Thymus (tissue), 11 donors: Measurements from ENCODE around the gene PROZ. TPM values are rescaled to one million over a fixed set of nuclear protein-coding genes. Genes with fewer than 3 reads are reported as not detected.
A peak's percentile ranks its signal among the peaks of the same experiment; 100 is the strongest.
"Not testable (repeated sequence)": the region's sequence is repeated elsewhere in the genome, so short reads cannot be mapped to it uniquely, and the experiment has no call there.

Source experiments
- DNase-seq, 9 donors: peaks; one replicate each; pipeline ENCODE4 v3.0.0-alpha.2; 2013; ENCODE audit warnings: low spot score in 9 of 9, low read depth in 6 of 9, missing footprints in 1 of 9
- H3K27ac ChIP-seq, 2 donors: one replicate each; pipeline ENCODE4 v1.5.1; 2013; ENCODE audit warnings: control low read depth in 1 of 2, low read depth in 1 of 2, low read length in 1 of 2, mild to moderate bottlenecking in 1 of 2, moderate library complexity in 1 of 2
- H3K27me3 ChIP-seq, 2 donors: one replicate each; pipeline ENCODE4 v1.5.1; 2013; ENCODE audit warnings: low read length in 1 of 2; ENCODE audit not compliant: control insufficient read depth in 2 of 2, insufficient read depth in 1 of 2
- H3K36me3 ChIP-seq, 2 donors: one replicate each; pipeline ENCODE4 v1.5.1; 2013; ENCODE audit warnings: low read length in 1 of 2, mild to moderate bottlenecking in 1 of 2, moderate library complexity in 1 of 2; ENCODE audit not compliant: control insufficient read depth in 2 of 2, insufficient read depth in 2 of 2
- H3K4me1 ChIP-seq, 2 donors: one replicate each; pipeline ENCODE4 v1.5.1; 2013; ENCODE audit warnings: low read length in 2 of 2; ENCODE audit not compliant: control insufficient read depth in 2 of 2, insufficient read depth in 2 of 2
- H3K4me3 ChIP-seq, 2 donors: one replicate each; pipeline ENCODE4 v1.5.1; 2013; ENCODE audit warnings: low read length in 2 of 2, control low read depth in 1 of 2, mild to moderate bottlenecking in 1 of 2
- H3K9me3 ChIP-seq, 2 donors: one replicate each; pipeline ENCODE4 v1.5.1; 2013; ENCODE audit warnings: low read length in 1 of 2, mild to moderate bottlenecking in 1 of 2; ENCODE audit not compliant: control insufficient read depth in 2 of 2, insufficient read depth in 1 of 2
- WGBS: extraction: QIAGEN DNeasy Blood & Tissue Kit; methylation state at CpG from one replicate; pipeline ENCODE4 v1.1.7; 2013; 5-methylcytosine and 5-hydroxymethylcytosine counted together
- polyA plus RNA-seq: library from polyadenylated mRNA; stranded (reverse); fragments of 200-250 nt; gene quantifications from one replicate; pipeline ENCODE4 v1.2.3, GENCODE V29; 2013
- total RNA-seq: library from RNA; stranded (reverse); fragments of 120-200 nt; gene quantifications from one replicate; pipeline ENCODE4 v1.2.4, GENCODE V29; 2013
- donor health status: healthy.

The PROZ gene
- total and polyA plus RNA-seq, 2 donors: 0.05 to 0.07 TPM

DNA sequence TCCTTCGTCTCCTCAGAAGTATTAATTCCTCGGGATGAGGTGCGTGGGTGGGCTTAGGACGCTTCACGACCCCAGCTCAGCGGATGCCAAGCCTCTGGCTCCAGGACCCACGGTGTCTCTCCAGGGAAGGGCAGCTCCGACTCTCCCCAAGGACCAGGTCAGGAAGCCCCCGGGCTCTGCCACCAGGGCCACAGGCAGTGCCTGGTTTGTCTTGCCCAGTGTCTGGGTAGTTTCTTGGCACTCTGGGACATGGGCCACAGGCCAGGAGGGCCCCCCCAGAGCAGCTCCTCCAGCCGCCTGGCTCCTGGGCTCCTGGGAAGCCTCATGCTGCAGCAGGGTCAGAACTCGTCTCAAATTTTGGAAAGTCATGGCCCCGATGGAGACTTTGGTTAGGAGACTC is 2.5 kb downstream of the PROZ start:
- H3K36me3 ChIP-seq: no peaks in the 10 kb centered on the region
- H3K9me3 ChIP-seq: peaks cover 1 to 9% of the 10 kb centered on the region in 2 donors
- WGBS: 85% methylated on average over 12 of the region's 12 CpGs
- peaks cover 0 to 33% of the 10 kb centered on the region in 2 donors for H3K27me3 ChIP-seq
- no peak overlapping the region for H3K27ac ChIP-seq
- H3K4me3 ChIP-seq: no peak overlapping the region
- no peak for DNase-seq
- H3K4me1 ChIP-seq: peaks cover 12 to 15% of the 10 kb centered on the region in 2 donors

DNA sequence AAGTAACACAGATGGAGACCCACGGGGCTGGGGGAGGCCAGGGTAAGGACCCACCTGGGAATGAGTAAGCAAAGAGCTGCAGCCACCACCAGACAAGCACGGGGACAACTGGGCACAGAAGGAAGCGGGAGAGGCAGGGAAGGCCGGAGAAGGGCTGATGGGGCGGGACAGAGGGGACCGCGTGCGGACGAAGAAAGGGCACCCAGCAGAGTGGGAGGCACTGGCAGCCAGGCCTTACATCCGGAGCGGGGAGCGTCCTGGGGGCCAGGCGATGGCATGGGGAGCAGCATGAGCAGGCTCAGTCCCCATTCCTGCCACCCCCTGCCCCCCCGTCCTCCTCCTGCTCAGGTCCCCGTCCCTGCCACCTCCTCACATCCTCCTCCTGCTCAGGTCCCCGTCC is 3.0 kb downstream of the PROZ start:
- peaks cover 12 to 15% of the 10 kb centered on the region in 2 donors for H3K4me1 ChIP-seq
- peaks cover 1 to 9% of the 10 kb centered on the region in 2 donors for H3K9me3 ChIP-seq
- H3K27ac ChIP-seq: no peak overlapping the region
- 49% methylated on average over 16 of the region's 16 CpGs for WGBS
- peaks cover 0 to 33% of the 10 kb centered on the region in 2 donors for H3K27me3 ChIP-seq
- no peak for DNase-seq
- no peak overlapping the region for H3K4me3 ChIP-seq
- H3K36me3 ChIP-seq: no peaks in the 10 kb centered on the region

DNA sequence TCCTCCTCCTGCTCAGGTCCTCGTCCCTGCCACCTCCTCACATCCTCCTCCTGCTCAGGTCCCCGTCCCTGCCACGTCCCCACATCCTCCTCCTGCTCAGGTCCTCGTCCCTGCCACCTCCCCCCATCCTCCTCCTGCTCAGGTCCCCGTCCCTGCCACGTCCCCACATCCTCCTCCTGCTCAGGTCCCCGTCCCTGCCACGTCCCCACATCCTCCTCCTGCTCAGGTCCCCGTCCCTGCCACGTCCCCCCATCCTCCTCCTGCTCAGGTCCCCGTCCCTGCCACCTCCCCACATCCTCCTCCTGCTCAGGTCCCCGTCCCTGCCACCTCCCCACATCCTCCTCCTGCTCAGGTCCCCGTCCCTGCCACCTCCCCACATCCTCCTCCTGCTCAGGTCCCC is 3.5 kb downstream of the PROZ start:
- DNase-seq, H3K4me3 ChIP-seq, H3K9me3 ChIP-seq, H3K27ac ChIP-seq, H3K36me3 ChIP-seq: not testable (repeated sequence)
- peaks cover 0 to 33% of the 10 kb centered on the region in 2 donors for H3K27me3 ChIP-seq
- H3K4me1 ChIP-seq: peaks cover 12 to 15% of the 10 kb centered on the region in 2 donors
- WGBS: 5% methylated on average over 12 of the region's 13 CpGs

DNA sequence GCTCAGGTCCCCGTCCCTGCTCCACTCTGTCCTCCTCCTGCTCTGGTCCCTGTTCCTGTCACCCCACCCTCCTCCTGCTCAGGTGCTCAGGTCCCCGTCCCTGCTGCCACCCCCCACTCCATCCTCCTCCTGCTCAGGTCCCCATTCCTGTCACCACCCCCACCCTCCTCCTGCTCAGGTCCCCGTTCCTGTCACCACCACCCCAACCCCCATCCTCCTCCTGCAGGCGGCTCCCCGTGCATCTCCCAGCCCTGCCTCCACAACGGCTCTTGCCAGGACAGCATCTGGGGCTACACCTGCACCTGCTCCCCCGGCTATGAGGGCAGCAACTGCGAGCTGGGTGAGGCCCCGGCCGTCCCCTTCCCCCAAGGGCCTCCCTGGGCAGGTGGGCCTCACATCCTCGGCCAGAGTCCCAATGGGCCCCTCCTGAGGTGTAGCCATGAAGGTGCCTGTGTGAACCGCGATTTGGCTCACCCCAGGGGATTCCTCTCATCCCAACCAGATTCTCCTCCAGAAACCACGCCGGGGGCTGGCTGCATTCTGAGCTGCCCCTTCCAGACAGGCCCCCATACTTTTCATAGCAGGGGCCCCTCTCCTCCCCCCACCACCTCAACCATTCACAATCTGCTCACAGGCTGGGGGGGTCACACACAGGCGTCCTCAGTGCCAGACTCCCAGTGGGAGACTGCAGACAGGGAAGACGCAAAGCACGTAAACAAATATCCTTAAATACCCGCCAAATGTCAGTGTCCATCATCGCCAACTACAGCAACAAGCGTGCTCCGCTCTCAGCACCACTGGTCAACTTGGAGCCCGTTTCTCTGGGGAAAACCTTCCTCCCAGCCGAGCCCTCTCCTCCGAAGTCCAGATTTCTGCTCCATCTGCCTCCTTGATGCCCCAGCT is 4.6 kb downstream of the PROZ start:
- Histone ChIP-seq H3K27ac (no peak overlapping the region), H3K27me3 (peaks cover 0 to 29% of the 10 kb centered on the region in 2 donors), H3K4me1 (peaks cover 12 to 15% of the 10 kb centered on the region in 2 donors), H3K36me3 (no peaks in the 10 kb centered on the region), H3K9me3 (peaks cover 1 to 12% of the 10 kb centered on the region in 2 donors), H3K4me3 (no peak overlapping the region)
- 53% methylated on average over 25 of the region's 25 CpGs for WGBS
- peak in 1 of 9 donors; percentile 24 for DNase-seq

DNA sequence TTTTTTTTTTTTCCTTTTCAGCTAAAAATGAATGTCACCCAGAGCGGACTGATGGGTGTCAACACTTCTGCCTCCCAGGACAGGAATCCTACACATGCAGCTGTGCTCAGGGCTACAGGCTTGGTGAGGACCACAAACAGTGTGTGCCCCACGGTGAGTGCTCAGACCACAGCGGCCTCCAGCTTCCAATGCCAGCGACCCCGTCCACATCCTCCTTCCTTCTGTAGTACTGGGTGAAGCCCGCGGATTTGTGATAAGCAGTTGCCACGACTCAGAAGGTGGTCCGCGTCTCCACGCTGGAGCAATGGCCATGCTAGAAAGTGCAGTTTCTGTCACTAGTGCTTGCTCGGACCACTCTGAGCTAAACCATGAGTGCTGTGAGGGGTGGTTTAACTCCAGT is 6.0 kb downstream of the PROZ start:
- Histone ChIP-seq H3K36me3 (peaks cover 0 to 2% of the 10 kb centered on the region in 2 donors), H3K27me3 (peaks cover 0 to 23% of the 10 kb centered on the region in 2 donors), H3K27ac (no peak overlapping the region), H3K9me3 (peaks cover 1 to 15% of the 10 kb centered on the region in 2 donors), H3K4me1 (peaks cover 12 to 15% of the 10 kb centered on the region in 2 donors), H3K4me3 (no peak overlapping the region)
- no peak for DNase-seq
- 37% methylated on average over 12 of the region's 12 CpGs for WGBS

DNA sequence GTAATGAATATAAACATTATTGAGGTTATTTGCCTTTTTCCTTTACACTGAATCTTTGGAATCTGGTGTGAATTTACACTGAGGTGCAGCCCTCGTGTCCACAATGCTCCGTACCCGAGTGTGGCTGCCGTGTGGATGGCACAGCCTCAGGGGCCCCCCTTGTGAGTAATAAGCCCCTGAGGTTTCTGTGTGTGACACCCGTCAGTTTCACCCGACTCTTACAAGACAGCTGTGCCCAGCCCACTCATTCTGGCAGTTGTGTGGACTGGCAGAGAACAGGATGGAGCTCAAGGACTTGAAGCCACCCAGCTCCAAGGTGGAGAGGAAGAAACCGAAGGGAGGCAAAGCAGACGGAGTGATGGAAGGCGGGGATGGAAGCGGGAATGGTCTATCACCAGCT is 7.8 kb downstream of the PROZ start:
- H3K27me3 ChIP-seq: peaks cover 0 to 14% of the 10 kb centered on the region in 2 donors
- peaks cover 0 to 9% of the 10 kb centered on the region in 2 donors for H3K36me3 ChIP-seq
- no peak for DNase-seq
- 95% methylated on average over 10 of the region's 10 CpGs for WGBS
- H3K9me3 ChIP-seq: peaks cover 1 to 11% of the 10 kb centered on the region in 2 donors
- H3K27ac ChIP-seq: no peak overlapping the region
- H3K4me1 ChIP-seq: peaks cover 7 to 10% of the 10 kb centered on the region in 2 donors
- H3K4me3 ChIP-seq: no peak overlapping the region

DNA sequence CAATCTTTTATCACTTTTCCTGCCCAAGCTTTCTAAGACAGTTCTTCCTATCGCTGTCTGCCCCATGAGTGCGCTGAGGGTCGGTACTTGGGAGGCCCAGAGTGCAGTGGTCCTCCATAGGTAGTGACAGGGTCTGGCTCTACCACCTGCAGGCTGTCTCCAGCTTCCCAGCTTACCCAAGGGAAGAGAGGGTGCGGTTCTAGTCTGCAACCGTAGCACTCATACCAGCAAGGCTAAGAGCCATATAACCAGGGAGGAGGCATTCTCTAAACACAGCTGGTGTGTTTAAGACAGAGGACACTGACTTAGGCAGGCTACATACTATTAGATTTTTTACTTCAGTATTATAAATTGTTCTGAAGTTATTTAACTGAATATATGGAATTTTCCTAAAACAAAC is 8.2 kb downstream of the PROZ start:
- H3K9me3 ChIP-seq: peaks cover 1 to 7% of the 10 kb centered on the region in 2 donors
- H3K4me3 ChIP-seq: no peak overlapping the region
- no peak overlapping the region for H3K27ac ChIP-seq
- peaks cover 4 to 9% of the 10 kb centered on the region in 2 donors for H3K36me3 ChIP-seq
- 97% methylated on average over 5 of the region's 5 CpGs for WGBS
- no peak for DNase-seq
- H3K4me1 ChIP-seq: peaks cover 4 to 7% of the 10 kb centered on the region in 2 donors
- H3K27me3 ChIP-seq: peaks cover 0 to 11% of the 10 kb centered on the region in 2 donors

- Histone ChIP-seq H3K36me3 (peaks cover 9% of the 10 kb centered on the region in 2 donors), H3K4me3 (no peak overlapping the region), H3K4me1 (peaks cover 4 to 7% of the 10 kb centered on the region in 2 donors), H3K9me3 (peaks cover 1 to 7% of the 10 kb centered on the region in 2 donors), H3K27me3 (peaks cover 0 to 11% of the 10 kb centered on the region in 2 donors), H3K27ac (no peak overlapping the region)
- DNase-seq: no peak
- 98% methylated on average over 10 of the region's 10 CpGs for WGBS
Observed at GRCh38 chr13:113167155-113167554, 8.7 kb downstream of the PROZ start.

DNA sequence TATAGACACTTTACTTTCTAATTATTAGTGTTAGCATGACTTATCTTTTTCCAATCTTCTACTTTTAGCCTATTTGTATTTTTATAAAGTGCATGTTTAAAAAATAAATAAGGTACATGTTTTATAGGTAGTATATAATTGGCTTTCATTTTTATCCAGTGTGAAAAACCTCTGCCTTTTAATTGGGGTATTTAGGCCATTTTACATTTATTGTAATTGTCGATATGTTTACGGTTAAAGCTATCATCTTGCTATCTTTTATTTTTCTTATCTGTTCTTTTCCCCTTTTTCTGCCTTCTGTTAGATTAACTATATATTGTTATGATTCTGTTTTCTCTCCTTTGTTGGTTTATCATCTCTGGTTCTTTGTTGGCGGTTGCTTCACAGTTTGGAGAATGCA is 9.1 kb downstream of the PROZ start:
- Histone ChIP-seq H3K9me3 (peaks cover 1 to 7% of the 10 kb centered on the region in 2 donors), H3K4me1 (peaks cover 4 to 7% of the 10 kb centered on the region in 2 donors), H3K27ac (no peak overlapping the region), H3K27me3 (peaks cover 0 to 11% of the 10 kb centered on the region in 2 donors), H3K4me3 (no peak overlapping the region), H3K36me3 (peaks cover 11 to 13% of the 10 kb centered on the region in 2 donors)
- no peak for DNase-seq
- WGBS: 98% methylated on average over 3 of the region's 3 CpGs
